GM12801 (cell line): Measurements from ENCODE around the gene CLEC14A.

Experiments used
- TF ChIP-seq, protein P1 (sequence below): IDR thresholded peaks from one replicate; pipeline ENCODE4 v1.5.1; 2011; ENCODE audit warnings: control low read depth; ENCODE audit not compliant: insufficient read length; ENCODE audit errors: extremely low read depth

Gene CLEC14A, protein sequence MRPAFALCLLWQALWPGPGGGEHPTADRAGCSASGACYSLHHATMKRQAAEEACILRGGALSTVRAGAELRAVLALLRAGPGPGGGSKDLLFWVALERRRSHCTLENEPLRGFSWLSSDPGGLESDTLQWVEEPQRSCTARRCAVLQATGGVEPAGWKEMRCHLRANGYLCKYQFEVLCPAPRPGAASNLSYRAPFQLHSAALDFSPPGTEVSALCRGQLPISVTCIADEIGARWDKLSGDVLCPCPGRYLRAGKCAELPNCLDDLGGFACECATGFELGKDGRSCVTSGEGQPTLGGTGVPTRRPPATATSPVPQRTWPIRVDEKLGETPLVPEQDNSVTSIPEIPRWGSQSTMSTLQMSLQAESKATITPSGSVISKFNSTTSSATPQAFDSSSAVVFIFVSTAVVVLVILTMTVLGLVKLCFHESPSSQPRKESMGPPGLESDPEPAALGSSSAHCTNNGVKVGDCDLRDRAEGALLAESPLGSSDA

DNA sequence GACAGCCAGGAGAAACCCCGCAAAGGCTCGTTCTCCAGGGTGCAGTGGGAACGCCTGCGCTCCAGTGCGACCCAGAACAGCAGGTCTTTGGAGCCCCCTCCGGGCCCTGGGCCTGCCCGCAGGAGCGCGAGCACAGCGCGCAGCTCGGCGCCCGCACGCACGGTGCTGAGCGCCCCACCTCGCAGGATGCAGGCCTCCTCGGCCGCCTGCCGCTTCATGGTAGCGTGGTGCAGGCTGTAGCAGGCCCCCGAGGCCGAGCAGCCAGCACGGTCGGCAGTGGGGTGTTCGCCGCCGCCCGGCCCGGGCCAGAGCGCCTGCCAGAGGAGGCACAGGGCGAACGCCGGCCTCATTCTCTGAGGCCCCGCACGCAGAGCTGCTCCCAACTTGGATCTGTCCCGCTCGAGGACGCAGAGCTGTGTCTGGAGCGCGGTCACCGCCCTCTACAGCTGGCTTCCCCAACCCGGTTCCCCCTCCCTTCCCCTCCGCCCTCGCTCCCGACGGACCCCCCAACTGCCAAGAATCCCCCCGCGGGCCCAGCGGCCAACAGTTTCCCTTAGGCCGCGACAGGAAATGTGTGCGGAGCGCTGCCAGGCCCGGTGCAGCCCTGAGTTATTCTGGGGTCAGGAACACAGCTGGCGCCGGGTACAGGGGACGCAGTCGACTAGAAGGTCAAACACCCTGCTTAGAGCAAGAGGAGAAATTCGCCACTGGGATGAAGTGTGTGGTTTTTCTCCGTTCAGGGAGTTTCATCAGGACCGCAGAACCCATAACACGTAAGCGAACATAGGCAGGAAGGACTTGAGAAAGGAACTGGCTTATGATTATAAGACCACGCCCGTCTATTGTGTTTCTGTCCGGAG, at the start of gene CLEC14A:
Gene CLEC14A, minus strand, starts transcription at position 421 of the 860 bp plus-strand sequence. Its CDS starts 71 bp downstream, at position 350.
- TF ChIP-seq, protein P1, sequence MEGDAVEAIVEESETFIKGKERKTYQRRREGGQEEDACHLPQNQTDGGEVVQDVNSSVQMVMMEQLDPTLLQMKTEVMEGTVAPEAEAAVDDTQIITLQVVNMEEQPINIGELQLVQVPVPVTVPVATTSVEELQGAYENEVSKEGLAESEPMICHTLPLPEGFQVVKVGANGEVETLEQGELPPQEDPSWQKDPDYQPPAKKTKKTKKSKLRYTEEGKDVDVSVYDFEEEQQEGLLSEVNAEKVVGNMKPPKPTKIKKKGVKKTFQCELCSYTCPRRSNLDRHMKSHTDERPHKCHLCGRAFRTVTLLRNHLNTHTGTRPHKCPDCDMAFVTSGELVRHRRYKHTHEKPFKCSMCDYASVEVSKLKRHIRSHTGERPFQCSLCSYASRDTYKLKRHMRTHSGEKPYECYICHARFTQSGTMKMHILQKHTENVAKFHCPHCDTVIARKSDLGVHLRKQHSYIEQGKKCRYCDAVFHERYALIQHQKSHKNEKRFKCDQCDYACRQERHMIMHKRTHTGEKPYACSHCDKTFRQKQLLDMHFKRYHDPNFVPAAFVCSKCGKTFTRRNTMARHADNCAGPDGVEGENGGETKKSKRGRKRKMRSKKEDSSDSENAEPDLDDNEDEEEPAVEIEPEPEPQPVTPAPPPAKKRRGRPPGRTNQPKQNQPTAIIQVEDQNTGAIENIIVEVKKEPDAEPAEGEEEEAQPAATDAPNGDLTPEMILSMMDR = no peak

DNA sequence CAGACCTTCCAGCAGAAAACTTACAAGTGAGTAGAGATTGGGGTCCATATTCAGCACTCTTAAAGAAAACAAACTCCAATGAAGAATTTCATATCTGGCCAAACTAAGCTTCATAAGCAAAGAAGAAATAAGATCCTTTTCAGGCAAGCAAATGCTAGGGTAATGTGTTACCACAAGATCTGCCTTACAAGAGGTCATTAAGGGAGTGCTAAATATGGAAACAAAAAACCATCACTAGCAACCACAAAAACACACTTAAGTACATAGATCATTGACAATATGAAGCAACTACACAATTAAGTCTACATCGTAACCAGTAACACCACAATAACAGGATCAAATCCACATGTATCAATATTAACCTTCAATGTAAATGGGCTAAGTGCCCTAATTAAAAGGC, 47.1 kb upstream of the CLEC14A start:
- TF ChIP-seq, protein P1 = no peak

DNA sequence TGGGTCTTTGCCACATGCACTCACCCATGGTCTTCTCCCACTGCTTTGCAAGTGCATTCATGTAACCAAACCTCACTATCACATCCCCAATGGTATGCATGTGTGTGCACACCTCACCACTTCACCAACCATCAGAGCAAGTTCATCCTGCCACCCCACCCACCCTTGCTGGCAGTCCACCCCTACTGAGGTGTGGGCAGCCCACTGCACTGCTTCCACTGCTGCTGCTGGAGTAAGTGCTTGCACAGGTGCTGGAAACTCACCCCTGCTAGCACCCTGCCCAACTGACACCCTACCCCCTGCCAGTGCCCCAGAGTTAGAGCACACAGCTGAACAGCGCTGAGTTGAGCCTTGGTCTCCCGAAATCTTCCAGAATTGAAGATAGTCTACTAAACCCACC, 46.1 kb upstream of the CLEC14A start:
- TF ChIP-seq, protein P1 = no peak

DNA sequence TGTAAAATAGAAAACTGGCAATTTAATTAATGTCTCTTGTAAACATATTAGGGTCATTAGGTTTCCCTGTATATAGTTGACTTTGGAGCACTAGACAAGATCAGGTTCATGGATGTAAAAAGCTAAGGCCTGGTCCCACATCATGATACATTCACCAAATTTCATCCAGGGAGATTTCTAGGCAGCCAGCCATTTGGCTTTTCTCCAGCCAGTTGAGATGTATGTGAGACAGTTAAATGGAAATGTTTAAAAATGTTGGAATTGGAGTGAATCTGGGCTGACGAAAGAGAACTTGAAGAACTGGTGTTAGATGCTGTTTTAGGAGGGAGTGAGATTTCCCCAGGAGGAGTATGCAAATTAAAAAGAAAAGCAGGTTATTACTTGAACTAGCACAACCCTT, 41.8 kb upstream of the CLEC14A start:
- TF ChIP-seq, protein P1 = no peak

DNA sequence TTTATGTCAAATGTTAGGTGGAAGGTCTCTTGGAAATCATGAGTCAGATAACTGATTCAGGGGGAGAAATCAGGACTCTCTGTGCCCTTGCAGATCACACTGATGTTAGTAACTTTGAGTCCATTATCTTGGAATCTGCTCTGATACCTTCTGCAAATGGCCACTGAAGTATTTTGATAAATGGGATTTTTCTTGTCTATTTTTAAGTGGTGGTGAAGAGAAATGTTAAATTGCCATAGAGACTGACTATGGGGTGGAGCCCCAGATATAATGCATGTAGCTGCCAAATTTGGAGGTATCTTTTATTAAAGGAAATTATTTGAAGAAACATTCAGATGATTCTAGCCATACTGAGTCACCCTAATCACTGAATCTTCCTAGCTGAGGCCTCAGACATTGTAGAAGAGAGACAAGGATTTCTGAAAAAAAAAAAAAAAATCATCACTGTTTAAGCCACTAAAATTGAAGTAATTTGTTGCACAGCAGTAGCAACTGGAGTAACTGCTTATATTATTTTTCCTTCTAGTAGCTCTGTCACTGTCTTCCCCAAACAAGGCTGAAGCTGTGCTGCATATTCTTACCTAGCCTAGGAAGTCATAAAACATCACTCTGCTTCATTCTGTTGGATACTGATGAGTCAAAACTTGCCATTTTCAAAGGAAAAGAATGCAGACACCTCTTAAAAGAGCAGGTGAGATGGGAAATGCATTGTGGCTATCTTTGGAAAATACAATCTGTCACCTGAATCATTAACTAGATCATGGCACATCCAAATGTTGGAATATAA, 36.0 kb upstream of the CLEC14A start:
- TF ChIP-seq, protein P1 = no peak

DNA sequence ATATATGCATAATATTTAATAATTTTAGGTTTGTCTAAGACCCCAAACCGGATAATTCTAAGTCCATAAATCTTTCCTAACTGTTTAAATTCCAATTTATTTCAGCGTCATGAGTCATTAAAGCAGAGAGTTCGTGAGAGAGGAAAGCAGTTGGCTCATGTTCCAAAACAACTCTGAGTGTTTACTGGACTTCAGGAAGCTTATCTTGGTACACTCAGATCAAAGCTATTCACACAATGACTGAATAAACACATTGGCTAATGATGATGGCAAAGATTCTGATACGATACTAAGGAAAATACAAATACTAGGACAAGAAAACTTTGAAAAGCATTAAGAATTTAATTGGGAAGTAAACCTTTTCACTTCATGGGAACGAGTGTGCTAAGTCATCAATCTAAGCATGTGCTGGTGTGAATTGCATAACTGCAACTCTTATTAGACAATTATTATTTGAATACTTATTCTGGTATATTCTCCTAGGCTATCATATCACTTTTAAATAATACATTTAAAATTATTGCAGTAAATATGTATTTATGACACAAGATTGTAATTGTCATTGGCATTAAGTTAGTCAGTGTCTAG, 34.8 kb upstream of the CLEC14A start:
- TF ChIP-seq, protein P1 = no peak

DNA sequence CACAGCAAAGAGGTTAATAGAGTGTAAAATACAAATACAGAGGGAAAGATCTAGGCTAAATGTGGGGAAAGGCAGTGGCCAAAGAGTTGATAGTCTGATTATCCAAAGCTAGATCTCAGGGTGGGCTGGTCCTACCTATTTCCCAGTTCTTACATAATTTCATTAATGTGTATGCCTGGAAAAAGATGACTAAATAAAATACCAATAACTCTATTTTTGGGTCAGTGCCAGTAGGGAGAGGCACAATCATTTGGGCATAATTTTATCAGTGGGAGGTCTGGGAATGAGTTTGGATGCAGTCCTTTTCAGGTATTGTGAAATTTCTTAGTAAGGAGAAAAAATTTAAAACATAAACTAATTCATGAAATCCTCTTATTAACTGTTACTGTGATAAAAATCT, 30.6 kb upstream of the CLEC14A start:
- TF ChIP-seq, protein P1 = no peak
